Sigmoid colon (tissue), 4 donors: ENCODE measurements around the gene PHACTR3.

ENCODE experiments used
- EP300 ChIP-seq, 4 donors: sonication (generic); formaldehyde crosslinking; IDR thresholded peaks; one replicate each; pipeline ENCODE4 v1.6.1; 2017; ENCODE audit warnings: antibody characterized with exemption in 4 of 4
- TF ChIP-seq, protein P1 (sequence below), 4 experiments: fragments of 450-650 bp in 3 of 4; fragments of 200-600 bp in 1 of 4; IDR thresholded peaks; one replicate each; pipeline ENCODE4 v1.5.1; 2016 to 2019; ENCODE audit warnings: antibody characterized with exemption in 4 of 4, mild to moderate bottlenecking in 3 of 4, moderate library complexity in 2 of 4

DNA sequence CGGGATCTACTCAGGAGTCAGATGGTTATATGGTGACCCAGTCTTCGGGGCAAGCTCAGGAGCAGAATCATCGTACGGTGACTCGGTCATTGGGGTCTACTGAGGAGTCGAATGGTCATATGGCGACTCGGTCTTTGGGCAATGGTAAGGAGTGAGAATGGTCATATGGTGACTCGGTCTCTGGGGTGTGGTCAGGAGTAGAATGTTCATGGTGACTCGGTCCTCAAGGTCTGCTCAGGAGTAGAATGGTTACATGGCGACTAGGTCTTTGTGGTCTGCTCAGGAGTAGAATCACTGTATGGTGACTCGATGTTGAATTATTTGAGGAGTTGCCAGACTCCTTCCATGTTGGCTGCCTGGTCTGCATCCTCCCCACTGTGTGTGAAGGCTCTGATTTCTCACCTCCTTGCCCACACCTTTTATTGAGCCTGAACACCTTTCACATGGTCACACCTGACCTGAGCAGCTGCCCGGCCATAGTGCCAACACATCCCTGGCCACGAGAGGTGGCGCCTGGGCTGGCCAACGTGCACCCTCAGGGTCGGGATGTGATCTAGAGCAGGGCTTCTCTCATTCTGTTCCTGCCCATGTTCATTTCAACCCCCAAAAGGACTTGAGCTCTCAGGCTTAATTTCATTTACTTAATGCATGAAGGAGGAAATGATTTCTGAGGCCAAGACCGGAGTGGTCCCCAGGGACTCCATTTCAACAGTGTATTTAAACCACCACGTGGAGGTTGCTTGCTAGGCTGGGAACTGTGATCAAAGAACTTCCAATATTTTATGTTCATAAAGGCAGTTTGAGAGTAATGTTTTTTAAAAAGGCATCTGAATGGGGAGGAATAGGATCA, 119.5 kb downstream of the PHACTR3 start:
- TF ChIP-seq, protein P1, sequence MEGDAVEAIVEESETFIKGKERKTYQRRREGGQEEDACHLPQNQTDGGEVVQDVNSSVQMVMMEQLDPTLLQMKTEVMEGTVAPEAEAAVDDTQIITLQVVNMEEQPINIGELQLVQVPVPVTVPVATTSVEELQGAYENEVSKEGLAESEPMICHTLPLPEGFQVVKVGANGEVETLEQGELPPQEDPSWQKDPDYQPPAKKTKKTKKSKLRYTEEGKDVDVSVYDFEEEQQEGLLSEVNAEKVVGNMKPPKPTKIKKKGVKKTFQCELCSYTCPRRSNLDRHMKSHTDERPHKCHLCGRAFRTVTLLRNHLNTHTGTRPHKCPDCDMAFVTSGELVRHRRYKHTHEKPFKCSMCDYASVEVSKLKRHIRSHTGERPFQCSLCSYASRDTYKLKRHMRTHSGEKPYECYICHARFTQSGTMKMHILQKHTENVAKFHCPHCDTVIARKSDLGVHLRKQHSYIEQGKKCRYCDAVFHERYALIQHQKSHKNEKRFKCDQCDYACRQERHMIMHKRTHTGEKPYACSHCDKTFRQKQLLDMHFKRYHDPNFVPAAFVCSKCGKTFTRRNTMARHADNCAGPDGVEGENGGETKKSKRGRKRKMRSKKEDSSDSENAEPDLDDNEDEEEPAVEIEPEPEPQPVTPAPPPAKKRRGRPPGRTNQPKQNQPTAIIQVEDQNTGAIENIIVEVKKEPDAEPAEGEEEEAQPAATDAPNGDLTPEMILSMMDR (IDR thresholded peaks at IDR 0.05): no peak
- TF ChIP-seq EP300 (IDR thresholded peaks at IDR 0.05): no peak
